SIG-M5 treated with dmso at 0.1 percent for 504 hours (cell line): ENCODE data around the gene PKD1.
"Not testable (repeated sequence)": the region's sequence is repeated elsewhere in the genome, so short reads cannot be mapped to it uniquely, and the experiment has no call there.

Experiments used
- DNase-seq: peaks from one replicate; lab custom pipeline; 2025; ENCODE audit not compliant: unreplicated experiment; lab: John Stamatoyannopoulos, UW

The PKD1 gene

GRCh38 chr16:2152695-2153506 lies 17.2 kb upstream of the PKD1 start:
- no peak for DNase-seq

GRCh38 chr16:2151188-2152091 lies 15.7 kb upstream of the PKD1 start:
- DNase-seq = peak; percentile 50

GRCh38 chr16:2150418-2151187 lies 14.9 kb upstream of the PKD1 start:
- DNase-seq = peak; percentile 50

DNA sequence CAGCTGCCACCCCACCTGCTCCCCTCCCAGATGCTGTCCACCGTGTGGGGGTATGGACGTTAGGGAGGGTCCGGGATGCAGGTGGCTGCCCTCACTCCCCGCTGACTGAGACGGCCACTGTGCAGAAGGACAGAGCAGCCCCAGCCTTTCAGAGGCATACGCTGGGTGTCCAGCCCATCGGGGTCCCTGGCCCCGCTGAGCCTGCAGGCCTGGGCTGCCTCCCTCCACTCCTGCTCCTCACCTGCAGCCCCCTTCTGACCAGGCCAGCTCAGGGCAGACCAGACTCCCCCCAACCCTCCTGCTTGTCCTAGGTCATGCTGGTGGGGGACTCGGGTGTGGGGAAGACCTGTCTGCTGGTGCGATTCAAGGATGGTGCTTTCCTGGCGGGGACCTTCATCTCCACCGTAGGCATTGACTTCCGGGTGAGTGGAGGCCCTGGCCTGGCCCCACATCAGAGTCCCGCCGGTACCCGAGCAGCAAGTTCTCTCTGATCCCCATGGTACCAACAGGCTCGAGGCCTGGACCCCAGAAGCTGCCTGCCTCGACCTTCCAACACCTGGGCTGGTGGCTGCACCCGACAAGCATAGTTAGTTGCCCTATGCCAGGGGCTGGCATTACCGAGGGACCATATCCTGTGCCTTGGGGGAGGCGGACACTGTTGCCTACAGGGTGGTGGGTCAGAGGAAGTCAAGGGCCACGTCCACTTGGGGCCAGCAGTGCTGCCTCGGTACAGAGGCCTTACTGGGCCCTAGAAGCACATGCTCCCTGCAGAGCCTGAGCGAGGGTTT lies 14.1 kb upstream of the PKD1 start:
- DNase-seq = peak; percentile 12

DNA sequence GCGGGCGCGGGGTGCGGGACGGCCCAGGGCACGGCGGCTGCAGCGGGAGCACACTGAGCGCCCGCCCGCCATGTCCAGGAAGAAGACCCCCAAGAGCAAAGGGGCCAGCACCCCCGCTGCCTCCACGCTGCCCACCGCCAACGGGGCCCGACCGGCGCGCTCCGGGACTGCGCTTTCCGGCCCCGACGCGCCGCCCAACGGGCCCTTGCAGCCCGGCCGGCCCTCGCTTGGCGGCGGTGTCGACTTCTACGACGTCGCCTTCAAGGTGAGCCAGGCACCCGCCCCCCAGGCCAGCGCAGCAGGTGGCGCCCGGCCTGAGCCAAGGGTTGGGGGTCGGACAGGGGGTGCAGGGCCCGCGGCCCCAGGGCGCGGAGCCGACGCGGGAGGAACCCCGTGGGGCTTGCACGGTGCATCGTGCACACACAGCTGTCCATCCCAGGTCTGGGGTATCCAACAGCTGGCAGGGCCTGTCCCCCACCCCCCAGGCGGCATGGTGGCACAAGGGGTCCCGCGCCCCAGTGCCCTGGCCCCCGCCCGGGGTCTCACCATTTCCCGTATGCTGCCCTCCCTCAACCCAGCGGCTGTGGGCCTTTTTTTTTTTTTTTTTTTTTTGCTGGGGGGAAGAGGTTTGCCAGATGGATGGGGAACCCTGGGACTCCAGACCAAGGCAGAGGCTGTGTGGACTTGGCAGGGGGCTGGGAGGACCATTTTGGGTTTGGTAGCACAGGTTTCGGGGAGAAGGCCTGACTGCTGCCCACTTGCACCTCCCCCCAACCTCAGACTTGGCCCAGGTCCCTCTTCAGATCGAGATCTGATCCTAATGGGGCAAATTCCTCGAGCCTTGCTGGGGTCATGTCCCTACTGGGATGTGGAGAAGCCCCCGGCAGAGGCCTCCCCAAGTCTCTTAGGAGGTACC lies 13.3 kb upstream of the PKD1 start:
- no peak for DNase-seq

DNA sequence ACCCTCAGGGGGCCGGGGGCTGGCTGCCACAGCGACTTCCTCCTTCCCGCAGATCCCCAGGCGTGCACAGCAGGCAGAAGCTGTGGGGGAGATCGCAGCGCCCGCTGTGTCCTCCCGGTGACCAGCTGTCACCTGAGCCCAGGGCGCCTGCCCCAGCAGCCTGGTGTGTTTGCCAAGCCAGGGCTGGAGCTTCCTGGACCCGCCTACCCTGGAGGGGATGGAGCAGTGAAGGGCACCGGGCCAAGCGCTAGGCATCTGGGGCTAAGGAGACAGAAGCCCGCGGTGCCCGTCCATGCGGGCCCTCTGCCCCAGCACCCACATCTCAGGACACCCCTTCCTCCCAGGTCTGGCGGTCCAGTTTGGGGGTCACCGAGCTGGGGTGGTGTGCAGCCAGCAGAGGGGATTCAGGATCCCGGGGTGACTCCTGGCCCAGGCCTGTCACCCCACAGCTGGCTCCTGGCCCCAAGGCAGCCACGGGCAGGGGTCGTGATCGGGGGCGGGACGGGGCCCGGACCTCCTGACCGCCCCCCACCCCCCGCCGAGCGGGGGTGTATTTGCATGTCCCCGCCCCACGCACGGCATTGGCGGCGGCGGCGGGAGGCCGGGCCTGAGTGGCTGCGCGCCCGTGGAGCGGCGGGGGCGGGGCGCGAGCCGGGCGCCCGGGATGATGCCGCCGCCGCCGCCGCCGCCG lies 12.4 kb upstream of the PKD1 start, which contains the start of gene RAB26:
Gene RAB26, plus strand, starts transcription at position 645 of the 691 bp plus-strand sequence. CDS start 159 bp downstream, outside the sequence.
- peak; percentile 39 for DNase-seq

- no peak for DNase-seq
These were observed 11.7 kb upstream of the PKD1 start for GRCh38 chr16:2147378-2147777.

GRCh38 chr16:2145843-2146242 lies 10.1 kb upstream of the PKD1 start:
- no peak for DNase-seq

DNA sequence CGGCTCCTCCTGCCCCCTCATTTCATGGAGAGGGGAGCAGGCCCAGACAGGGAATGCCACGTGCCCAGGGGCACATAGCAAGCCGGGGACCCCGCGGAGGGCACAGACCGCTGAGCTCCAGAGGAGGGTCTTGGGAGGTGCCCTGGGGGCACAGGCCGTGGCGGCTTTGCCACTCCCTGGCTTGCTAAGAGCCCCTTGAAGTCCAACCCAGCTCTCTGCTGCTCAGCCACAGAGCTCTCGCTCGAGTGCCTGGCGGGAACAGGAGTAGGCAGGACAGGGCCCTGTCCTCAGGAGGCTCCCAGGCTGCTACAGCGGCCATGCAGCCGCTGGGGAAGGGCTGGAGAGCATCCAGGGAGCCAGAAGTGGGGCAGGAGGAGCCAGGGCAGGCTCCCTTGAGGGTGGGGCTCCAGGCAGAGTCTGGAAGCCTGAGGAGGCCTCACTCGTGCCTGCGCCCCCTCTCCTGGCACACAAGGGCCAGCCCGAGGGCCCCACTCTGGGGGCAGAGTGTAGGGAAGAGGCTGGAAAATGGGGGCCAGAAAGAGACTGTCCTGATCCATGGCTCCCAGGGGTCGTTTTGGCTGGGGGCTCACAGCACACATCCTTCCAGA lies 8.3 kb upstream of the PKD1 start:
- no peak for DNase-seq

GRCh38 chr16:2142942-2143877 lies 7.5 kb upstream of the PKD1 start:
- peak; percentile 16 for DNase-seq

DNA sequence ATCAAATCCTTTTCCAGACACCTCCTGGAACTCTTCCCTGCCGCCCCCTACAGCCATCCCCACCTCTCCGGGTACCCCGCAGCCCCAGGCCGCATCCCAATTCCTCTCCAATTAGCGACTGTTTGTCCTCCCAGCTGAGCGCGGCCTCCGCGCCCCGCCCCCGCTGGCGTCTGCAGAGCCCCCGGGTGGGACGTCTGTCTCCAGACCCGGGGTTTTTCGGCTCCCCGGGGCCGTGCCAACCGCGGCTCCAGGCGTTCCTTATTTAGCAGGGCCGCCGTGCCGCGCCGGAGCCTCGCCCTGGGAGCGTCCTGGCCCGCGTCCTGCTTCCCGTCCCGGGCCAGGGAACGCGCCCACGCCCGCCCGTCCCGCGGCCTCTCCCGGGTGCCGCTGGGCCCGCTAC lies 627 bp downstream of the PKD1 start:
- not testable (repeated sequence) for DNase-seq

GRCh38 chr16:2133797-2134196 lies 1.9 kb downstream of the PKD1 start:
- DNase-seq = not testable (repeated sequence)

GRCh38 chr16:2129890-2130447 lies 5.7 kb downstream of the PKD1 start:
- DNase-seq = not testable (repeated sequence)

GRCh38 chr16:2129251-2129650 lies 6.4 kb downstream of the PKD1 start:
- DNase-seq = not testable (repeated sequence)

DNA sequence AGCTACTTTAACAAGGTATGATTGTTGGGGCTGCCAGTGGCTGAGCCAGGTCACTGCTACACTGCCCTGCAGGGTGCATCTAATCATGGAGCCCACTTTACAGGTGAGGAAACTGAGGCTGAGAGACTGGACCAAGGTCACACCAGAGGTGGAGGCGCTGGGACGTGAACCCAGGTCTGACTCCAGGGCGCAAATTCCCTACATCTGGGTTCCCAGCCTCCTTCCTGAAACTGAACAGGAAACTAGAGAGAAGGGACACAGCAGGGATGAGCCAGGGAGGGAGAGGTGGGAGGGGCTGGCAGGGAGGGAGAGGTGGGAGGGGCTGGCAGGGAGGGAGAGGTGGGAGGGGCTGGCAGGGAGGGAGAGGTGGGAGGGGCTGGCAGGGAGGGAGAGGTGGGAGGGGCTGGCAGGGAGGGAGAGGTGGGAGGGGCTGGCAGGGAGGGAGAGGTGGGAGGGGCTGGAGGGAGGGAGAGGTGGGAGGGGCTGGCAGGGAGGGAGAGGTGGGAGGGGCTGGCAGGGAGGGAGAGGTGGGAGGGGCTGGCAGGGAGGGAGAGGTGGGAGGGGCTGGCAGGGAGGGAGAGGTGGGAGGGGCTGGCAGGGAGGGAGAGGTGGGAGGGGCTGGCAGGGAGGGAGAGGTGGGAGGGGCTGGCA lies 7.9 kb downstream of the PKD1 start:
- not testable (repeated sequence) for DNase-seq

DNA sequence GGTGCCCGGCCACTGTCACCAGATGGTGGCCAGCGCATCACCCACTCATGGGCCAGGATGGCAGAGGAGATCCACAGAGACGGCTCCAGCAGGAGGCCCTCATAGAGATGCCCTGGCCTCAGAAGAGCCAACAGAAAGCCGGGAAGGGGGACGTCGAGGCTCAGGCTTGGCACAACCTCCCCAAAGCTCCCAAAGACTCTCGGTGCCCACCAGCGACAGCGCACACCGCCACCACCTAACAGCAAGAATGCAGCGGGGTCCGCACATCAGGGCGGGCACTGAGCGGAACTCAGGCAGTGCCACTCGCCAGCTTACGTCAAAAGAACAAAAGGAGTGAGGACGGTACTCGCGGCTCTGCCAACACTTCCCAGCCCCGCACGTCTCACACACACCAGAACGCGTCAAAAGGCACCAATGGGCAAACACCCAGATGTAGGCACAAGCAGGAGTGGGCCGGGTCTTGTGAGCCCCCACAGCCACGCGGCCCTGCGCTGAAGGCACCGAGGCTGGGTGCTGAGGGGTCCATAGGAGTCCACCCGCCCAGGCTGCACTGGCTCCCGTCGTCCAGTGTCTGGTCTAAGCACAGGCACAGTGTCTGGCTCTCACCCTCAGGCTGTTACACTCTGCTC lies 8.7 kb downstream of the PKD1 start:
- DNase-seq = not testable (repeated sequence)
